H54 (cell line): ENCODE measurements around the gene L1CAM.

Experiments
- DNase-seq: peaks from one replicate; pipeline ENCODE4 v3.0.0; 2011; ENCODE audit warnings: low spot score, mixed read lengths; ENCODE audit not compliant: insufficient read length
- FAIRE-seq: peaks from 3 replicates; lab custom pipeline; 2011; peaks lifted over from hg19 to GRCh38; lab: Jason Lieb, UNC
- POLR2A ChIP-seq: IDR thresholded peaks from 2 replicates; pipeline ENCODE4 v1.6.1; 2011; ENCODE audit warnings: low read depth, mild to moderate bottlenecking, low read length

The L1CAM gene

GRCh38 chrX:153844509-153845082 lies 41.4 kb downstream of the L1CAM start:
- DNase-seq: no peak
- no peak for FAIRE-seq
- TF ChIP-seq POLR2A: no peak

- no peak for TF ChIP-seq POLR2A
- FAIRE-seq (no peak), DNase-seq (no peak)
These were observed 49.1 kb downstream of the L1CAM start for GRCh38 chrX:153836921-153837320.

GRCh38 chrX:153832728-153833127 lies 53.2 kb downstream of the L1CAM start:
- TF ChIP-seq POLR2A: no peak
- no peak for FAIRE-seq
- DNase-seq: no peak

GRCh38 chrX:153831429-153832150 lies 54.4 kb downstream of the L1CAM start:
- FAIRE-seq: no peak
- no peak for DNase-seq

GRCh38 chrX:153830640-153831428 lies 55.1 kb downstream of the L1CAM start:
- DNase-seq: no peak
- no peak for FAIRE-seq
- TF ChIP-seq POLR2A: no peak

More at GRCh38 chrX:153831429-153832150, 54.4 kb downstream of the L1CAM start:
- TF ChIP-seq POLR2A: no peak

GRCh38 chrX:153829799-153830639 lies 56.0 kb downstream of the L1CAM start, which contains the start of gene PDZD4:
Gene PDZD4, minus strand, starts transcription at chrX:153830544. Its CDS starts 246 bp downstream, at chrX:153830298.
- DNase-seq (no peak), FAIRE-seq (no peak)

GRCh38 chrX:153829549-153829798 lies 56.5 kb downstream of the L1CAM start:
- no peak for FAIRE-seq
- DNase-seq: no peak
- no peak for TF ChIP-seq POLR2A

More at GRCh38 chrX:153829799-153830639, 56.0 kb downstream of the L1CAM start, which contains the start of gene PDZD4:
- no peak for TF ChIP-seq POLR2A

GRCh38 chrX:153828723-153829548 lies 57.0 kb downstream of the L1CAM start:
- FAIRE-seq (no peak), DNase-seq (no peak)
- TF ChIP-seq POLR2A: no peak

GRCh38 chrX:153828308-153828707 lies 57.7 kb downstream of the L1CAM start:
- FAIRE-seq: no peak
- DNase-seq: no peak
- no peak for TF ChIP-seq POLR2A

GRCh38 chrX:153827903-153828302 lies 58.1 kb downstream of the L1CAM start:
- no peak for DNase-seq
- no peak for TF ChIP-seq POLR2A
- no peak for FAIRE-seq

- FAIRE-seq (no peak), DNase-seq (no peak)
- TF ChIP-seq POLR2A: no peak
These were observed 59.0 kb downstream of the L1CAM start for GRCh38 chrX:153827016-153827415.

- no peak for TF ChIP-seq POLR2A
- FAIRE-seq: no peak
These were observed 60.9 kb downstream of the L1CAM start for GRCh38 chrX:153825042-153825441.

GRCh38 chrX:153824348-153824747 lies 61.6 kb downstream of the L1CAM start:
- FAIRE-seq (no peak), DNase-seq (no peak)
- no peak for TF ChIP-seq POLR2A

More at GRCh38 chrX:153825042-153825441, 60.9 kb downstream of the L1CAM start:
- DNase-seq: no peak
